Sigmoid colon (tissue), 7 donors: ENCODE data around the gene OR4Q3. TPM values are rescaled to one million over a fixed set of nuclear protein-coding genes. Genes with fewer than 3 reads are reported as not detected.
"Not testable (repeated sequence)": the region's sequence is repeated elsewhere in the genome, so short reads cannot be mapped to it uniquely, and the experiment has no call there.

Experiments
- DNase-seq: peaks from one replicate; pipeline ENCODE4 v3.0.0-alpha.2; 2019
- H3K27ac ChIP-seq, 4 donors: fragments of 200-600 bp; sonication (generic); one replicate each; pipeline ENCODE4 v1.5.1; 2016 to 2019; ENCODE audit warnings: mild to moderate bottlenecking in 1 of 4
- H3K27me3 ChIP-seq, 3 donors: fragments of 200-600 bp; sonication (generic); one replicate each; pipeline ENCODE4 v1.5.1; 2019; ENCODE audit warnings: mild to moderate bottlenecking in 1 of 3
- H3K36me3 ChIP-seq, 4 donors: fragments of 200-600 bp; sonication (generic); one replicate each; pipeline ENCODE4 v1.5.1; 2016 to 2019
- H3K4me1 ChIP-seq, 4 donors: fragments of 200-600 bp; sonication (generic); one replicate each; pipeline ENCODE4 v1.5.1; 2017 to 2019
- H3K4me3 ChIP-seq, 4 donors: fragments of 200-600 bp; sonication (generic); one replicate each; pipeline ENCODE4 v1.5.1; 2017 to 2019; ENCODE audit warnings: mild to moderate bottlenecking in 2 of 4, moderate library complexity in 1 of 4
- H3K9me3 ChIP-seq, 4 donors: fragments of 200-600 bp in 3 of 4; sonication (generic) in 3 of 4; one replicate each; pipeline versions ENCODE4 v1.5.1 to v1.6.1; 2013 to 2019
- EP300 ChIP-seq, 4 donors: sonication (generic); formaldehyde crosslinking; IDR thresholded peaks; one replicate each; pipeline ENCODE4 v1.6.1; 2017; ENCODE audit warnings: antibody characterized with exemption in 4 of 4
- POLR2A ChIP-seq, 2 donors: fragments of 450-650 bp; IDR thresholded peaks; one replicate each; pipeline ENCODE4 v1.6.1; 2016; ENCODE audit warnings: antibody characterized with exemption in 2 of 2, mild to moderate bottlenecking in 2 of 2, moderate library complexity in 2 of 2
- POLR2AphosphoS5 ChIP-seq, 4 donors: sonication (generic); formaldehyde crosslinking; IDR thresholded peaks; one replicate each; pipeline ENCODE4 v1.6.1; 2017; ENCODE audit warnings: antibody characterized with exemption in 4 of 4
- WGBS, 2 donors: extraction: QIAGEN DNeasy Blood & Tissue Kit; methylation state at CpG; one replicate each; pipeline ENCODE4 v1.1.7; 2013; 5-methylcytosine and 5-hydroxymethylcytosine counted together
- intact Hi-C: fragments of 100-400 bp; cut with DNase I; formaldehyde crosslinking; loops from one replicate; pipeline ENCODE4 v1.15.1; 2023
- polyA plus RNA-seq, 3 donors: library from polyadenylated mRNA; stranded (reverse); fragments of 200-250 nt; gene quantifications; one replicate each; pipeline ENCODE4 v1.2.3, GENCODE V29; 2013
- total RNA-seq, 4 donors: library from RNA; depleted of rRNA; stranded (reverse); fragments of >200 nt; gene quantifications; one replicate each; pipeline ENCODE4 v1.1.0, GENCODE V29; 2016
- TF ChIP-seq, protein P1 (sequence below), 4 experiments: fragments of 450-650 bp in 3 of 4; fragments of 200-600 bp in 1 of 4; IDR thresholded peaks; one replicate each; pipeline ENCODE4 v1.5.1; 2016 to 2019; ENCODE audit warnings: antibody characterized with exemption in 4 of 4, mild to moderate bottlenecking in 3 of 4, moderate library complexity in 2 of 4
- donor health status: healthy with polysubstance abuse.
- donor health status: Bipolar disorder and iron deficiency.
- donor health status: healthy.

OR4Q3 gene
- total and polyA plus RNA-seq, 7 donors, result 0.60 TPM; not detected in 6

DNA sequence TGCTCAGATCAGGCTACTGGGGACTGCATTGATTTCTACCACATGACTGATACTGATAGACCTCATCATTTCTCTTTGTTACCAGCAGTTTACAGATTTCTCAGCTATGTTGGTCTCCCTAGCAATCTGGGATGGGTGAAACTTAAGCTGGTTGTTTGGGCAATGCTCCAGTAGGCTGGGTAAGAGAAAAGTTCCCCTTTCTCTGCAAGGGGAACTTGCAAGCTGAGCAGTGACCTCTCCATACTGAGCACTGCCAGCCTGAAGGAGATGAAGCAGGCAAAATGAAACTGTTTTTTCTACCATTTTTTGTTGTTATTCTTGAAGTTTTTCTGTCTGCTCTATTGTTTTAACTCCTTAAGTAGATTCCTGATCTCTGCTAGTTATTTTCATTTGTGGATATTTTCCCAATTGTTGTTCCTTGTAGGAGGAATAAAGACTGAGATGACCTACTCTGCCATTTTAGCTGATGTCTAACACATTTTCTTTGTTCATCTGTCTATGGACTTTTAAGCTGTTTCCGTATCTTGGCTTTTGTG, 28.6 kb downstream of the OR4Q3 start:
- WGBS, 2 donors, result 89 to 91% methylated on average over 1 of the region's 1 CpG
- H3K36me3 ChIP-seq, result no peaks in the 10 kb centered on the region
- no peaks in the 10 kb centered on the region for H3K4me1 ChIP-seq
- peaks cover 0 to 3% (median 0%) of the 10 kb centered on the region in 3 donors for H3K27me3 ChIP-seq
- DNase-seq, result no peak
- H3K27ac ChIP-seq, result no peak overlapping the region
- peaks cover 0 to 5% (median 0%) of the 10 kb centered on the region in 4 donors for H3K9me3 ChIP-seq
- TF ChIP-seq POLR2AphosphoS5 (IDR thresholded peaks at IDR 0.05) (no peak), EP300 (IDR thresholded peaks at IDR 0.05) (no peak), POLR2A (IDR thresholded peaks at IDR 0.05) (no peak)
- TF ChIP-seq, protein P1, sequence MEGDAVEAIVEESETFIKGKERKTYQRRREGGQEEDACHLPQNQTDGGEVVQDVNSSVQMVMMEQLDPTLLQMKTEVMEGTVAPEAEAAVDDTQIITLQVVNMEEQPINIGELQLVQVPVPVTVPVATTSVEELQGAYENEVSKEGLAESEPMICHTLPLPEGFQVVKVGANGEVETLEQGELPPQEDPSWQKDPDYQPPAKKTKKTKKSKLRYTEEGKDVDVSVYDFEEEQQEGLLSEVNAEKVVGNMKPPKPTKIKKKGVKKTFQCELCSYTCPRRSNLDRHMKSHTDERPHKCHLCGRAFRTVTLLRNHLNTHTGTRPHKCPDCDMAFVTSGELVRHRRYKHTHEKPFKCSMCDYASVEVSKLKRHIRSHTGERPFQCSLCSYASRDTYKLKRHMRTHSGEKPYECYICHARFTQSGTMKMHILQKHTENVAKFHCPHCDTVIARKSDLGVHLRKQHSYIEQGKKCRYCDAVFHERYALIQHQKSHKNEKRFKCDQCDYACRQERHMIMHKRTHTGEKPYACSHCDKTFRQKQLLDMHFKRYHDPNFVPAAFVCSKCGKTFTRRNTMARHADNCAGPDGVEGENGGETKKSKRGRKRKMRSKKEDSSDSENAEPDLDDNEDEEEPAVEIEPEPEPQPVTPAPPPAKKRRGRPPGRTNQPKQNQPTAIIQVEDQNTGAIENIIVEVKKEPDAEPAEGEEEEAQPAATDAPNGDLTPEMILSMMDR (IDR thresholded peaks at IDR 0.05), result no peak
- H3K4me3 ChIP-seq, result no peak overlapping the region
- intact Hi-C loops, result no loop called here

DNA sequence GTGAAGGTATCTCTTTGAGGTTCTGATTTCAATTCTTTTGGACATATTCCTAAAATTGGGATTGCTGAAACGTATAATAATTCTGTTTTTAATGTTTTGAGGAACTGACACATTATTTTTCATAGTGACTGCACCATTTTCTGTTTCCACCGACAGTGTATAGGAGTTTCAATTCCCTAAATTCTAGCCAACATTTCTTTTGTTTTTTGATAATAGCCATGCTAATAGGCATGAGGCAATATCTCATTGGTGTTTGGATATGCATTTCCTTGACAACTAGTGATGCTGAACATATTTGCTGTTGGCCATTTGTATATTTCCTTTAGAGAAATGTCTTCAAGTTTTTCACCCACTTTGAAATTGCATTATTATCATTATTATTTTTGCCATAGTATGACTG, 29.1 kb downstream of the OR4Q3 start:
- H3K27ac ChIP-seq, H3K36me3 ChIP-seq, intact Hi-C loops, H3K4me3 ChIP-seq, DNase-seq, H3K4me1 ChIP-seq, H3K27me3 ChIP-seq, H3K9me3 ChIP-seq: not testable (repeated sequence)
- 35 to 45% methylated on average over 2 of the region's 2 CpGs for WGBS, 2 donors

DNA sequence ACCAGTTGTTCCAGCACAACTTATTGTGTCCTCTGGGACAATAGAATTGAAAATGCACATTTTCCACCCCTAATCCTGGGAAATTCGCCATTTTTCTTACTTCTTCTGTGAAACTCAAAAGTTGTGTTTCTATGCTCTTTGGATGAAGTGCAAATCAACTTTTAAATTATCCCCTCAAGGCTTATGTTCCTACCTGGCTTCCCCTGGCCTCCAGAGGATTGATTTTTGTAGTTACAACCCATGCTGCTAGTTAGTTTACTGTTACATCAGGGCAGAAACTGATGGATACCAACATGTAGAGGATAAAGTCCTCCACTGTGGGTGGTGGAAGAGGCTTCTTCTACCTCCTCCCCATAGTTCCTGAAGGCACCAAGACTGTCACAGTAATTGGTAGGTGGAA, 29.8 kb downstream of the OR4Q3 start, which contains the start of gene OR4M1:
TSS of gene OR4M1 (plus strand) at position 301 of the 400 bp plus-strand sequence. CDS start 6,819 bp downstream, outside the sequence.
- H3K4me3 ChIP-seq, DNase-seq, H3K36me3 ChIP-seq, H3K4me1 ChIP-seq, H3K27me3 ChIP-seq, intact Hi-C loops, H3K27ac ChIP-seq, H3K9me3 ChIP-seq: not testable (repeated sequence)
- 13 to 21% methylated on average over 1 of the region's 1 CpG for WGBS, 2 donors

DNA sequence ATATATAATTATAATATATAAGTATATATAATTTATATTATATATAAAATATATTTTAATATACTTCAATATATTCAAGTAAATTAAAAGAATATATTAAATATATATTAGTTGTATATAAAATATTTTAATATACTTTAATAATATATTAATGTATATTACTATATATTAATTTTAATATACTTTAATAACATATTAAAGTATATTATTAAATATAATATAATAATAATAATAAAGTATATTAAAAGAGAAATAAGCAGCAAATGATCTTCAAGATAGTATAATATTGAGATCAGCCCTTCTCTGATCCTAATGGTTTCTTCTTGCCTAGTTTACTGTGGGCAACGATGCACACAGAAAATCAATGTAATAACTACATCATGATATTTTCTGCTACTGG, 32.2 kb downstream of the OR4Q3 start:
- H3K4me1 ChIP-seq, result no peaks in the 10 kb centered on the region
- intact Hi-C loops, result no loop called here
- no peak overlapping the region for H3K27ac ChIP-seq
- H3K27me3 ChIP-seq, result peaks cover 0 to 3% (median 0%) of the 10 kb centered on the region in 3 donors
- TF ChIP-seq EP300 (IDR thresholded peaks at IDR 0.05) (no peak), POLR2AphosphoS5 (IDR thresholded peaks at IDR 0.05) (no peak), POLR2A (IDR thresholded peaks at IDR 0.05) (no peak)
- TF ChIP-seq, protein P1 (IDR thresholded peaks at IDR 0.05), result no peak
- no peaks in the 10 kb centered on the region for H3K36me3 ChIP-seq
- DNase-seq, result no peak
- H3K9me3 ChIP-seq, result peaks cover 0 to 5% (median 0%) of the 10 kb centered on the region in 4 donors
- no peak overlapping the region for H3K4me3 ChIP-seq
- 64 to 67% methylated on average over 1 of the region's 1 CpG for WGBS, 2 donors

DNA sequence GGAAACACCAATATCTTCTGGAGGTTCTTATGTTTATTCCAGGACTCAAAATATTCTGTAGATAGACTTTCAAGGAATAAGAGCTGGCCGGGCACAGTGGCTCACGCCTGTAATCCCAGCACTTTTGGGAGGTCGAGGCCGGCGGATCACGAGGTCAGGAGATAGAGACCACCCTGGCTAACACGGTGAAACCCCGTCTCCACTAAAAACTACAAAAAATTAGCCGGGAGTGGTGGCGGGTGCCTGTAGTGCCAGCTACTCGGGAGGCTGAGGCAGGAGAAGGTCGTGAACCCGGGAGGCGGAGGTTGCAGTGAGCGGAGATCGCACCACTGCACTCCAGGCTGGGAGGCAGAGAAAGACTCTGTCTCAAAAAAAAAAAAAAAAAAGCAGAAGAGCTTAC, 42.5 kb downstream of the OR4Q3 start:
- H3K4me3 ChIP-seq, H3K9me3 ChIP-seq, H3K27ac ChIP-seq, H3K27me3 ChIP-seq, H3K36me3 ChIP-seq, intact Hi-C loops, H3K4me1 ChIP-seq, DNase-seq: not testable (repeated sequence)
- WGBS, 2 donors, result 84 to 85% methylated on average over 16 of the region's 16 CpGs

DNA sequence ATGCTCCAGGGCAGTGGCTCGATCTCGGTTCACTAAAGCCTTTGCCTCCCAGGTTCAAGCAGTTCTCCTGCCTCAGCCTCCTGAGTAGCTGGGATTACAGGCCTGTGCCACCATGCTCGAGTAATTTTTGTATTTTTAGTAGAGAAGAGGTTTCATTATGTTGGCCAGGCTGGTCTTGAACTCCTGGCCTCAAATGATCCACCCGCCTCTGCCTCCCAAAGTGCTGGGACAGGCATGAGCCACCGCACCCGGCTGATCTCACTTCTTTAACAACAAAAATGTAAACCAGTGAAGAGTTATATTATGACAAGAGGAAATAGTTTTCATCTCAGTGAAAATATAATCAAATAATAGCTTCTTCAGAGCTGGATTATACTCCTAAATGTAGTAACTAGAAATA, 43.9 kb downstream of the OR4Q3 start:
- H3K4me1 ChIP-seq, H3K27ac ChIP-seq, H3K27me3 ChIP-seq, H3K9me3 ChIP-seq, H3K36me3 ChIP-seq, DNase-seq, intact Hi-C loops, H3K4me3 ChIP-seq: not testable (repeated sequence)
- 75% methylated on average over 6 of the region's 6 CpGs for WGBS, 2 donors

DNA sequence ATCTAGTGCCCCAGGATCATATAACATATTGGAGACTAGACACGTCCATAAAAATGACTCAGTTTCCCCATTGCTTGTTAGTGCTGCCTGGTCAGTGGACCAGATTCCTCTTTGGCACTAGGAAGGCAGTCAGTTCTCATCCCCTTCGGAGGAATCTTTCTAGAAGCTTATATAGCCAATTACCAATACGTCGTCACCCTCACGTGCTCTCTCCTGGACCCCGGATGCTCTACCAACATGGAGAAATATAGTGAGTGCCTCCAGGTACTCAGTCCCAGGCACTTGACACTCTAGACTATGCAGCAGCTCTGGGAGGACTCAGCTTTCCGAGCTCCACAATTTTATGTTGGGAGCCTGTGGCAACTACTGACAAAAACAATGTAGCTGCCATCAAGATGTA, 44.8 kb downstream of the OR4Q3 start:
- H3K9me3 ChIP-seq, H3K4me3 ChIP-seq, H3K4me1 ChIP-seq, DNase-seq, H3K36me3 ChIP-seq, intact Hi-C loops, H3K27me3 ChIP-seq, H3K27ac ChIP-seq: not testable (repeated sequence)
- WGBS, 2 donors, result 71 to 72% methylated on average over 7 of the region's 7 CpGs

DNA sequence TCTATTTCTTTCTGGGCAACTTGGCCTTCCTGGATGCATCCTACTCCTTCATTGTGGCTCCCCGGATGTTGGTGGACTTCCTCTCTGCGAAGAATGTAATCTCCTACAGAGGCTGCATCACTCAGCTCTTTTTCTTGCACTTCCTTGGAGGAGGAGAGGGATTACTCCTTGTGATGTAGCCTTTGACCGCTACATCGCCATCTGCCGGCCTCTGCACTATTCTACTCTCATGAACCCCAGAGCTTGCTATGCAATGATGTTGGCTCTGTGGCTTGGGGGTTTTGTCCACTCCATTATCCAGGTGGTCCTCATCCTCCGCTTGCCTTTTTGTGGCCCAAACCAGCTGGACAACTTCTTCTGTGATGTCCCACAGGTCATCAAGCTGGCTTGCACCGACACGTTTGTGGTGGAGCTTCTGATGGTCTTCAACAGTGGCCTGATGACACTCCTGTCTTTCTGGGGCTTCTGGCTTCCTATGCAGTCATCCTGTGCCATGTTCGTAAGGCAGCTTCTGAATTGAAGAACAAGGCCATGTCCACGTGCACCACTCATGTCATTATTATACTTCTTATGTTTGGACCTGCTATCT, 53.2 kb downstream of the OR4Q3 start:
- H3K4me3 ChIP-seq, H3K36me3 ChIP-seq, intact Hi-C loops, H3K27ac ChIP-seq, H3K9me3 ChIP-seq, H3K27me3 ChIP-seq, H3K4me1 ChIP-seq, DNase-seq: not testable (repeated sequence)
- 68 to 73% methylated on average over 10 of the region's 10 CpGs for WGBS, 2 donors
